GM08714 (cell line): ENCODE results near the gene LYSET.
A peak's percentile ranks its signal among the peaks of the same experiment; 100 is the strongest.
"Not testable (repeated sequence)": the region's sequence is repeated elsewhere in the genome, so short reads cannot be mapped to it uniquely, and the experiment has no call there.

Source experiments
- H3K4me3 ChIP-seq: fragments of 200-500 bp; sonication (Bioruptor generic); 2 replicates; pipeline ENCODE4 v1.5.1; 2014; ENCODE audit warnings: mild to moderate bottlenecking, low read length, inconsistent platforms
- ZNF274 ChIP-seq: IDR thresholded peaks from 2 replicates; pipeline ENCODE4 v1.6.1; 2012; ENCODE audit warnings: mild to moderate bottlenecking, low read depth, low read length

Gene LYSET

DNA sequence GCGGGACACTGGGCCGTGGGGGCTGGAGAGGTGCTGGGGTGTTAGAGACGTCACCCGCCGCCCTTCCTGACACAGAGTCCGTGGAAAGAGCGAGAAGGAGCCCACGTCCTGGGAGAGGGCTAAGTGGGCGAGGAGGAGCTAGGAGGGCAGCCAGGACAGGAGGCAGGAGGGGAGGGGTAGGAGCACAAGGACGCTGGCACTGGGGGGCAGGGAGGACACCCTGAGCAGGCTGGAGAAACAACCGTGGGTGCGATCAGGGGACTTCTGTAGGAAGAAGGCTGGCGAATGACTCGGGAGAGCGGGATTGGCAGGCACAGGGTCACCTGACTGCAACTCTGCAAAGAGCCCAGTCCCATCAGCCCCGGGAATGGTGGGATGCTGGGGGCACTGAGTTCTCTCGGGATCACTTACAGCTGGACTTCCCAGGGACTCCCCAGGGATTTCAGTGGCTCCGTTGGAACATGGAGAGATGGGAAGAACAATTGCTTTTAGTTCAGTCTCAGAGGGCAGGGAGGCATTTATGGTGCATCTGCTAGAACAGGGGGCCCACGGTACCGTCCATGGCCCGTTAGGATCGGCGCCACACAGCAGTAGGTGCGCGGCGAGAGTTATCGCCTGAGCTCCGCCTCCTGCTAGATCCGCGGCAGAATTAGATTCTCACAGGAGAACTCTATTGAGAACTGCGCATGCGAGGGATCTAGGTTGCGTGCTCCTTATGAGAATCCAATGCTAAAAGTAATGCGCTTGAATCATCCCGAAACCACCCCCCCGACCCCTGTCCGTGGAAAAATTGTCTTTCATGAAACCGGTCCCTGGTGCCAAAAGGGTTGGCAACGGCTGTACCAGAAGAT lies 46.2 kb downstream of the LYSET start:
- no peak for TF ChIP-seq ZNF274
- peak overlapping the region; percentile 43; the same call in 1 of the 2 replicates for H3K4me3 ChIP-seq

GRCh38 chr14:93232159-93232558 lies 47.0 kb downstream of the LYSET start:
- no peak overlapping the region; the same call in 1 of the 2 replicates for H3K4me3 ChIP-seq
- TF ChIP-seq ZNF274 = no peak

GRCh38 chr14:93233078-93233477 lies 48.0 kb downstream of the LYSET start:
- H3K4me3 ChIP-seq = not testable (repeated sequence)

DNA sequence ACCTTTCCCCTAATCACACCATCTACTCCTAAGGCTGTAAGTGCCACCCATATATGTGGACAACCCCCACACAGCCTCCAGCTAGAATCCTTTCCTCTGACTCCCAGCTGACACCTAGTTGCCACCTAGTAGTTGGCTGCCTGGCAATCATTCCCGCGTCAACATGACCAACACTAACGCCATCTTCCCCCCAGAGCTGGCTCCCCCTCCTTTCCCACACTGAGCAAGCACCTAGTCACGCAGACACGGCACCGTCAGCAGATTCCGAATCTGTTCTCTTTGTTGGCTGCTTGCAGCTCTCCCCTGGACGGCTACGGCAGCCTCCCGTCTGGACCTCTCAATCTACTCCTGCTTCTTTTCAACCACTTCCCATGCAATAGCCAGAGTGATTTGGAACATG lies 49.7 kb downstream of the LYSET start:
- no peak overlapping the region for H3K4me3 ChIP-seq
- TF ChIP-seq ZNF274 = no peak
